HTR-8/SVneo (cell line): ENCODE data around the gene SERPINE3.

ENCODE experiments used
- DNase-seq: peaks from one replicate; pipeline ENCODE4 v3.0.0; 2011; ENCODE audit warnings: low spot score, mixed read lengths; ENCODE audit not compliant: insufficient read length
- FAIRE-seq: peaks from 2 replicates; lab custom pipeline; 2011; peaks lifted over from hg19 to GRCh38; lab: Jason Lieb, UNC

SERPINE3 gene

DNA sequence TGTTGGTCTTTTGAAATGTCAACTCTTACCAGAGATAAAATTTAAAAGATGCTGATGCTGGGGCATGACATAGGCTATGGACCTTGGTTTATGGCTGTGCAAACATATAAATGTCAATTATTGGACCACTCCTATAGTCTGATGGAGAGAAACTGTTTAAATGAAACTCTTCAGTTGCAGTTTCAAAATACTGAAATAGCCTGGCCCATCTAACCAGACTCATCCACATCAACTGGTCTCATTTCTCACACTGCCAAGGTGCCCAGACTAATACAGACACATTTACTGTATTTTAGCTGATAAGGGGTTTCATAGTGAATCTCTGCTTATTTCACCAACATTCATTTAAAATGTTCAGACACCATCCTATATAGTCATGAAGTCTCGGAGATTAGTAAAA lies 19.9 kb downstream of the SERPINE3 start:
- no peak for FAIRE-seq

DNA sequence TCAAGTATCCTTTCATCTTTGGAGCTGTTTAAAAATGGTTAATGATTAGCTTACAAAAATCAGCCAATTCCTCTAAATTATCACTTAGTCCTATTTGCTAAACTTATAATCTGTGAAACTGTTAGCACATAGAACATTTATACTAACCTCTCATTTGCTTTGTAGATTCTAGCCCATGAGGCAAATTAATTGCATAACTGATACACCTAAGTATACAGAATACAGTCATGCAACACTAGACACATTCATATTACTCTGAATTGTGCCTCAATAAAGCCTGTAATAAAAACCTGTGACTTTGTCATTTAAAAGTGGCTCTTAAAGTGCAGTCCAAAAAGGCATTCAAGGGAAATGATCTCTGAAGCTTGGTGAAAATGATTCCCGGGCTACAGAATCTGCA lies 21.0 kb downstream of the SERPINE3 start:
- no peak for FAIRE-seq
- DNase-seq, result no peak

More for the DNA sequence above, 19.9 kb downstream of the SERPINE3 start:
- no peak for DNase-seq

DNA sequence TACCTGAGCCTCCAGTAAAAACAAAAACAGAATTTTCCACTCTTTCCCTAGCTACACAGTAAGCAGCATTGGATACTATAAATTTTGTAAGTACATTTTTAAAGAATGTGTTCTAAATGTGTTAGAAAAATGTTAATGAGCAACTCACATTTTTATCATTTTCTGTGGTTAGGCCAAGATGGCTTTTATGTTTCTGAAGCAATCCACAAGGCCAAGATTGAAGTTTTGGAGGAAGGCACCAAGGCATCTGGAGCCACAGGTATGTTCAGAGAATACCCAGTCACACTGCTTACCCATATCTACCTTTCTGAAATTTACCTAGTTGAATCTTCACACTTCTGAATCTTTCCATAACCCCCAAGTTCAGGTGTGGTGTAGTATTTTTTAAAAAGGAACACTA lies 21.6 kb downstream of the SERPINE3 start:
- FAIRE-seq (no peak), DNase-seq (no peak)

DNA sequence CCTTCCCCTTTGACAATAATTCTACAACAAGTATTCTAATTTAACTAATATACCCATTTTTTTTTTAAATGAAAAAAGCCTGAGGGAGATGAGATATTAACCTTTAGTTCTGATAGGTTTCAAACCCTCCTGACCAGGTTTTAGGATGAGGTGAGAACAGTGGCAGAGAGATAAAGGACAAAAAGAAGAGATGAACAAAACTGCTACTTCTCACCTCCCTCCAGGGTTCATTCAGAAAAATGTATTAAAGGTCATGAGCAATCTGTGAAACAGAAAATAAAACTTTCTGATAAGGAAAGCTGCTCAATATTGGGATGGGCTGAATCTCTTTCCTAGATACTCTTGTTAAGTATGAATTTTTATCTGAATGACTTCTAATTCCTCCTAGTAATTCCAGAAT lies 24.1 kb downstream of the SERPINE3 start:
- FAIRE-seq, result no peak
- DNase-seq, result no peak

DNA sequence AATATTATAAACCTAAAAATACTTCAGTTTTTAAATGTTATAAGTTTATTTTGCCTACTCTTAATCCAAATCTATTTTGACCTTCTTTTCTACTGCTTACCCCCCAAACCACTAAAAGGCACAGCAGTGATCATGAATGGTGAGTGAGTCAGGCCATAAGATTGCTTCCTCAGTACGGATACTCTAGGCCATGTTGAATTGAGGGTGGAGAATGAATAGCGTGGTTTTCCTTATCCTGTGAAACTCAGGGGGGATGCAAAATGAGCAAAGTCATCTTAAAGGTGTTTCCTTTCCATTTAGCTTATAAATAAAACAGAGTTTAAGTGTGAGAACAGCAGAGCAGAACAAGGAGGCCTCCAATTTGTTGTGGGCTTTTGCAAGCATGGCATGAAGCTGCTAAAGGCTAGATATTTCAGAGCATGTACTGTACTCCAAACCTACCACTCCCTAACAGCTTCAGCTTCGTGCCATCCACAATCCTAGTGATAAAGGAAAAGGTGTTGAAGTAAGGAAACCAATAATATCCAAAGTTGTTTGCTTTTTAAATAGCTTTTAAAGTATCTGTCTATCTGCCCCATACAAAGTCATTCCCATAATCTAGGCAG lies 25.0 kb downstream of the SERPINE3 start:
- FAIRE-seq, result no peak
- no peak for DNase-seq

DNA sequence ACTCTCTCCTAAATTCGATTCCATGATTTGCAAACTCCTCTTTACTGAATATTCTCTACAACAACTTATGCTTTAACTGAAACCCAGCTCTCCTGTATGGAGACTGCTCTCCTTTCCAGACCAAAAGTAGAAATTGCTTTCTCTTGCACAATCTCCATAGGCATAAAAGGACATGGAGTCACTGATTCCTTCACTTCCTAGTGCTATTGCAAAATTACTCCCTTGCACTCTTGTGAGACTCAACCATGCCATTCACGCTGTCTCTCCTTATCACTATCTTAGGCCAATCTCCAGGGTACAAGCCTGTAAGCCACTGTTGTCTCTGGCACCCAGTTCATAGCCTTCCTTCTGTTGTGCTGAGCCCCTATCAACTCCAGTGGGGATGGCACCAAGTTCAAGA lies 30.6 kb downstream of the SERPINE3 start:
- DNase-seq (no peak), FAIRE-seq (no peak)

DNA sequence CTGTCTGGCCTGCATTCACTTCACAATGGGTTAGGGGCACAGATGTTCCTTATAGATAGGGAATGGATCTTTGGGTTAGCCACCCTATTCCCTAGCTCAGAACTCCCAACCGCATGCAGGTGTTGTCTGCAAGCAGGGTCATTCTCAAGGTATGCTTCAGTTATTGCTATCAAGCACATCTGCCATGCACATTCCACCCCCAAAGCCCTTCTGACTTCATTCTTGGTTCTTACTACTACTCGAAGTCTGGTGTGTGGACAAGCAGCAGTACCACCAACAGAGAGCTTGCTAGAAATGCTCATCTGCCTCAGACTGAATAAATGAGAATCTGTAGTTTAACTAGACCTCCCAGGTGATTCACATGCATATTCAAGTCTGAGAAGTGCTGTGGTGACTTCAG lies 31.3 kb downstream of the SERPINE3 start:
- DNase-seq, result no peak

DNA sequence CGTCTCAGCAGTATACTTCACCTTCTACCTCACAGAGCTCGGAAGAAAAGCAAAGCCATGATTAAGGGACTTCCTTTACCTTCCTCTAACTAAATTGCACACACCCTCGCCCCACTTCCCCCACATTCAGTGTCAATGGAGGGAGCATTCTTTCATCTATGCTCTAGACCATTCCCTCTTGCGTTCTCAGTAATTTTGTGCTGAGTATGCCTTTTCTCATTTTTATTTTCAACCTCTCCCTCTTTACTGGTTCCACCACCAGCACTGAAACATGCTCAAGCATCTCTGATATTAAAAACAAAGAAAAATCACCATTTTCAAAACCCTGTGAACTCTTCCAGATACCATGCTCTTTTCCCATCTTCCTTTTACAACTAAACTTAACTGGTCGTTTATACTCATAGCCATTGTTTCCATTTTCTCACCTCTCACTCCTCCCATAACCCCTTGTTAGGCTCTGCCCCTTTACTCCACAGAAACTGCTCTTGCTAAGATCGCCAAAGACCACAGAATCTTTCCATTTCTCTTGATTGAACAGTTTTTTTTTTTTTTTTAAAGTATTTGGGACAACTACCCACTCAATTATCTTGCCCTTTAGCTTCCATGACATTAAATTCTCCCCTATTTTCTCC lies 32.4 kb downstream of the SERPINE3 start:
- FAIRE-seq, result no peak
- DNase-seq, result no peak

More for the DNA sequence above, 31.3 kb downstream of the SERPINE3 start:
- FAIRE-seq, result no peak

DNA sequence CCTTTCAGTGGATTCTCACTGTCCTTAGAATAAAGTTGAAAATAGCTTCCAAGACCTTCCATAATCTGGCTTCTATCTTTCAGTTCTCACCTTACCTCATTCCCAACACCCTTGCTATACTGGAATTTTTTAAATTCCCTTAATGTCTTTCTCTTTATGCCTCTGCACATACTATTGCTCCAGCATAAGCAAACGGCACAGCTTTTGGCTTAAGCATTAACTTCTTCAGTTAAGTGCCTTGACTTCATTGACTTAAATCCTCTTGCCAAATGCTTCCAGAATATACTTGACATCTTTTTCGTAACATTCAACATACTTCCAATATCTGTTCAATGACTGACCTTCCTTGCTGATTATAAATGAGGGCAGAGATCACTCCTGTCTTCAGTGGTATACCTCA lies 34.0 kb downstream of the SERPINE3 start:
- no peak for DNase-seq
- FAIRE-seq, result no peak

DNA sequence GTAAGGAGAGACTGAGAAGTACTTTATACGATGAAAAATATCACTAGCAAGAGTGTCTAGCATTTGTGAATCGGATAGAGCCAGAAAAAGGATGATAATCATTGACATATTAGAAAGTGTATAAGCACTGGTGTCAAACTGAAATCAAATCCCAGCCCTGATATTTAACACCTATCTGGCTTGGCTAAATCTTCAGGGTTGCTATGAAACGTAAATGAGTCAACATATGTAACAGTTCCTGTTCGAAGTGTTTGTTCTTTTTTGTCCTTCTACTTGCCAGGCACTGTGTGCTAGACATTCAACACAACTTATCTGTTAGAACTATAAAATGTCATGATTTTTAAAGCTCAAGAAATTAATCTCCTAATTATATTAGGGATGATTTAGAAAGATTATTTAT lies 40.8 kb downstream of the SERPINE3 start:
- DNase-seq (no peak), FAIRE-seq (no peak)

DNA sequence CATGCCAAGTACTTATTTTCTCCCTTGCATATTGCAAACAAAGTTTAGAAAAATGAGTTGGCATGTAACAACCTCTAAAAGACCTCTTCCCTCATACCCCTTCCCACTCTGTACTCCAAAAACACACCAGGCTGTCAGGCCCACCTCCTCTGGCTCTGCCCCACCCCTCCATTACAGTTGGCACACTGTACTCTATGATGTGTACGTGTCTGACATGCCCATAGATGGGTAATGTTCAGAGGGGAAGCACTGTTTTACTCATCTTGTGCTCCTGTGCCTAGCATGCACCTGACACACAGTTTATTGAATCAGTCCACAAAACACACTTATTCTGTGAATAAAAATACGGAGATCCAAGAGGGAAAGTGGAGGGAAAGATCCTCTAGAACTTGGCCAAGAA lies 45.6 kb downstream of the SERPINE3 start:
- DNase-seq (no peak), FAIRE-seq (no peak)

DNA sequence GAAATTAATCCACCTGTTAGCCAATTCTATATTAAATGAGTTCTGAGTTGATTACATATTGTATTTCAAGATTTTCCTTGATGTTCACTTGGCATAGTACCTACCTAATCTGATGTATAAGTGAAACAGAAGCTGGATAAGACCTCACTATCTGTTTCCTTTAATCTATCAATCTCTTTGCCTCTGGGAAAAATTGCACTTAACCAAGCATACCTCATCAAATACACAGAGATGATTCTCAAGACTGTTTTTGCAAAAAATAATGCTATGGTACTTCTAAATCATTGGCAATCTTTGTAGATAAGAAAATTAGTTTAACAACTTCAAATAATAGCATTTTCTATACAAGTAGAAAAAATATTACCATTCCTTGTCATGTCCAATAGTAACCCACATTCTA lies 55.2 kb downstream of the SERPINE3 start:
- DNase-seq, result no peak
- FAIRE-seq, result no peak

DNA sequence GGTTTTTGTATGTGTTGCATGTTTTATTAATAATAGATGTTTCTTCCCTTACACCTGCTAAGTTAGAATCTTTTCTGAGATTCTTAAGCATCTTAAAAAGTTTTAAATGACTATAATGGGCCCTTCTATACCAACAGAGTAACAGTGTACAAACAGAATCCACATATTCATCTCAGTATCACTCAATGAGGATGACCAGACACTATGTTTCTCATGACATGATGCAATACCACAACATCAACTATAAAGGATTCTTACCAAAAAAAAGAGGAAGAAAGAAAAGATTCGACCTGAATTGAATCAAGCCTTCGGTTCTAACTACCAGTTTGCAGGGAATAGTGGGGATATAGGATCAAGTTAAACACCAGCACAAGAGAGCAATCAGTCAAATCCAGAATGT lies 56.9 kb downstream of the SERPINE3 start:
- no peak for FAIRE-seq
- DNase-seq, result no peak

DNA sequence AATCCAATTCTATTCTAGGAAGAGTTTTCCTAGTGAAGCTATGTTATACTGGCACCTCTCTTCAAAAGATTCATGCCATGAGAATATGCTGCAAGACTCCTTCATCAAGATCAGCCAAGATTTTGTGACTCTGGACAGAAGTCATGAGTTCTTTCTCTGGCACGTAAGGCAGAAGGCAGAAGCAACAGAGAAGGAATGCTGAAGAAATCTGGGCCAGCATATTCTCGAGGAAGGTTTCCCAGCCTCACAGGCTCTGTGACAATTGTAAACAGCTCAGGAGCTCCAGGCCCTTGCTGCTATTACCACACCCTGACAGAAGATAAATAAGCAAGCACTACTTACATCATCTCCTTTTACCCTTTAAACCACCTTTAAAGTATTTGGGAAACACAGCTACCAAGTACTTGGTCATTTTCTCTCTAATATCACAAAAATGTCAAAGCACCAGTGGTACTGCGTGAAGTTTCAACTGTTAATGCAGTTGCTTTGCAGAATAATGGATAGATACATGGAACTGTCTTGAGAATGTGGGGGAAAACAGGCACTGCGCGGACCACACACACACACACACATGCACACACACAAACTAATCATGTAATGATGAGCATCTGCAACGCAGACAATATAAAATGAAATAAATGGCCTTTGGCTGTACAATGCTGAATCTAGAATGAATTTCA lies 57.9 kb downstream of the SERPINE3 start:
- DNase-seq (no peak), FAIRE-seq (no peak)

DNA sequence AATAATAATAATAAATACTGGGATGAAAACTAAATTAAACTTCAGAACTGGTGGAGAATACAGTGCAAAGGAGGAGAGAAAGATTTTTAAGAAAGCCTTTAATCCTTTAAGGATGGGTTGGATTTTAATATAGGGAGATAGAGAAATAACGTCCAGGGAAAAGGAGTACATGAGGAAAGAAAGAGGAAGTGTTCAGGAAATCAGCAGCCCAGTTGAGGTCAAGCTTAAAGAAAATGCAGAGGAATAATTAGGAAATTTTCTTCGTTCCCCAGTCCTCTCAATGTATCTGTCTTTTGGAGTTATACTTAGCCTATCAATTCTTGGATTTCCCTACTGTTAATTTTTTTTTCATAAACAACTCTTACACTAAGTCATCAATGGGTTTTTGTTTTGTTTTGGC lies 65.7 kb downstream of the SERPINE3 start:
- no peak for FAIRE-seq
- no peak for DNase-seq

DNA sequence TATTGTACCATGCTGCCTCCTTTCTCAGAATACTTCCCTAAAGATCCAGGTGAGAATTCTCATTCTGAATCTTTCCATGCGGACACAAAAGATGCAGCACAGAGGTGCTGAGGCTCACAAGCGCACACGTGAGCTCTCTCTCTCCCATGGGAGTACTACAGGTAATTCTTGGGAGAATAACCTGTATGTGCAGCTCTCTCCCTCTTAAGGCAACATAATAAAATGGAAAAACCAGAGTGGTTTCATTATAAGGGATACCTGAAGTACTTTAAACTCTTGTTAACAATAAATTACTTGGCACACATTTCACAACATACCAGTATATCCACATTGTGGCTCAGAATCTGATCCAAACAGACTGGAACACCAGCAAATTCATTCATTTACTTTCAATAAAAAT lies 72.9 kb downstream of the SERPINE3 start:
- FAIRE-seq, result no peak
- DNase-seq, result no peak
